Activated naive CD8-positive, alpha-beta T cell (primary cell): ENCODE results near the gene SLC38A4.
"Not testable (repeated sequence)": the region's sequence is repeated elsewhere in the genome, so short reads cannot be mapped to it uniquely, and the experiment has no call there.

ENCODE experiments used
- H3K27ac Mint-ChIP-seq: one replicate; pipeline ENCODE4 v1.8.0; 2021; ENCODE audit warnings: mixed read lengths
- H3K27me3 Mint-ChIP-seq: one replicate; pipeline ENCODE4 v1.8.0; 2021; ENCODE audit warnings: mixed read lengths
- H3K36me3 Mint-ChIP-seq: one replicate; pipeline ENCODE4 v1.8.0; 2021; ENCODE audit warnings: mixed read lengths
- H3K4me1 Mint-ChIP-seq: one replicate; pipeline ENCODE4 v1.8.0; 2021; ENCODE audit warnings: low read depth, mixed read lengths
- H3K4me3 Mint-ChIP-seq: one replicate; pipeline ENCODE4 v1.8.0; 2021; ENCODE audit warnings: mild to moderate bottlenecking, mixed read lengths
- H3K9me3 Mint-ChIP-seq: one replicate; pipeline ENCODE4 v1.8.0; 2021; ENCODE audit warnings: low read depth, mixed read lengths

SLC38A4 gene

GRCh38 chr12:46825591-46826414 lies at the start of gene SLC38A4:
Gene SLC38A4 (minus strand): TSS chr12:46825997. CDS start chr12:46793071, 32,926 bp downstream.
- Mint-ChIP-seq H3K4me3 (no peak within 1 kb of the TSS), H3K27me3 (peaks cover 43% of the 10 kb centered on the region), H3K4me1 (peaks cover 2% of the 10 kb centered on the region), H3K27ac (no peak within 1 kb of the TSS), H3K36me3 (no peaks in the 10 kb centered on the region), H3K9me3 (no peaks in the 10 kb centered on the region)

DNA sequence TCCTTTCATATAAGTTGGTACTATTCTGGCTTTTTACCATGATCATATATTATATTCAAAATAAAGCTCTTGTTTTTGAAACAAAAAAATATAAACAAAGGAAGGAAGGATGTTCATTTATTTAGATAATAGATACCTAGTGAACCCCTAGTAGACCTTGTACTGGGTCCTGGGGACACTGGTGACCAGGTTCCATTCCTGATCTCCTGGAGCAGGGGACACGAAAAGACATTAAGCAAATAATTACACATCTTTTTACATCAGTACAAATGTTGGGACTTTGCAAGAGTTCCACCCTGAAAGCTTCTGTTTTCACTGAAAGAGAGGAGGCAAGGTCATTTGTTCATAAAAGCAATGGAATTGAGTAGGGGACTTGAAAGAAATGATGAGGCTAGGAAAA lies 49.3 kb upstream of the SLC38A4 start:
- Mint-ChIP-seq H3K9me3 (peaks cover 4% of the 10 kb centered on the region), H3K4me3 (no peak overlapping the region), H3K27ac (no peak overlapping the region), H3K27me3 (peaks cover 15% of the 10 kb centered on the region), H3K36me3 (peaks cover 10% of the 10 kb centered on the region), H3K4me1 (no peaks in the 10 kb centered on the region)

GRCh38 chr12:46874642-46875041 lies 48.8 kb upstream of the SLC38A4 start:
- Mint-ChIP-seq H3K4me3 (no peak overlapping the region), H3K27ac (no peak overlapping the region), H3K4me1 (no peaks in the 10 kb centered on the region)

DNA sequence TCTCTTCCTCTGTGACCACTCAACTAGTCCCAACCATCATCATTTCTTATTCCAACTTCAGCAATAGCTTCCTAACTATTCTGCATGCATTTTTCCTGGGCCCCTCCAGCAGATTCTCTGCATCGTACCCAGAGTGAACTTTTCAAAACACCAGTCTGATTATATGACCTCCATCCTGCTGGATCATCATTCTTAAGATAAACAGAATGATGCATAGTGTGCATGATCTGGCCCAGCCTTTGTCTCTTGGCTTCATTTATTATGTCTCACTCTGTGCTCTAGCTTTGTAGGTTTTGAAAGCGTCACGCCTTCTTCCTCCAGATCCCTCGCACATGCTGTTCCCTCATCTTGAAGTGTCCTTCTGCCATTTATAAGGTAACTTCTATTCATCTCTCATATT lies 46.3 kb upstream of the SLC38A4 start:
- Mint-ChIP-seq H3K4me1 (no peaks in the 10 kb centered on the region), H3K4me3 (no peak overlapping the region), H3K27me3 (peaks cover 9% of the 10 kb centered on the region), H3K36me3 (peaks cover 3% of the 10 kb centered on the region), H3K27ac (no peak overlapping the region), H3K9me3 (peaks cover 4% of the 10 kb centered on the region)

More at GRCh38 chr12:46874642-46875041, 48.8 kb upstream of the SLC38A4 start:
- peaks cover 15% of the 10 kb centered on the region for H3K27me3 Mint-ChIP-seq
- peaks cover 10% of the 10 kb centered on the region for H3K36me3 Mint-ChIP-seq
- peaks cover 4% of the 10 kb centered on the region for H3K9me3 Mint-ChIP-seq

DNA sequence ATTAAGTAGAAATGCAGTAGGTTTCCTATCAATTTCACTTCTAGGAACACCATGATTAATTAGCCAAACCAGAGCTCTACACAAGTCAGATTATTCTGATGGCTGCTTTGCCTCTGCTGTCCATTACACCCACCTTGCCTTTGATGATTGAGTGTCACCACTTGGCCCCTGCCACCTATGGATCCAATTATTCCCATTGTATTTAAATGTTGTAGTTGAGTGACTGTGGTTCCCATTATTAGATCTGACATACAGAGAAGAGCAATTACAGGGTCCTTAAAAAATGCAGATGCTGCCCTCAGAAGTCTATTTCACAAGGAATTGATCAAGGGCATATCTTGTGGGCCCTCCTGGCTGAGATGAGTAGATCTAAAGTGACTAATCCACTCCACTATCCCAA lies 39.5 kb upstream of the SLC38A4 start:
- H3K36me3 Mint-ChIP-seq = peaks cover 7% of the 10 kb centered on the region
- H3K4me1 Mint-ChIP-seq = no peaks in the 10 kb centered on the region
- H3K4me3 Mint-ChIP-seq = no peak overlapping the region
- no peaks in the 10 kb centered on the region for H3K27me3 Mint-ChIP-seq
- peaks cover 10% of the 10 kb centered on the region for H3K9me3 Mint-ChIP-seq
- H3K27ac Mint-ChIP-seq = no peak overlapping the region

- Mint-ChIP-seq H3K4me3 (no peak overlapping the region), H3K36me3 (peaks cover 6% of the 10 kb centered on the region), H3K27me3 (no peaks in the 10 kb centered on the region), H3K9me3 (peaks cover 12% of the 10 kb centered on the region), H3K27ac (no peak overlapping the region), H3K4me1 (no peaks in the 10 kb centered on the region)
Measured at GRCh38 chr12:46858368-46858767, 32.6 kb upstream of the SLC38A4 start.

- peaks cover 6% of the 10 kb centered on the region for H3K36me3 Mint-ChIP-seq
Measured at GRCh38 chr12:46857486-46857885, 31.7 kb upstream of the SLC38A4 start.

GRCh38 chr12:46855760-46856159 lies 30.0 kb upstream of the SLC38A4 start:
- H3K36me3 Mint-ChIP-seq = peaks cover 2% of the 10 kb centered on the region
- no peaks in the 10 kb centered on the region for H3K4me1 Mint-ChIP-seq
- H3K4me3 Mint-ChIP-seq = no peak overlapping the region
- H3K27me3 Mint-ChIP-seq = no peaks in the 10 kb centered on the region
- peaks cover 7% of the 10 kb centered on the region for H3K9me3 Mint-ChIP-seq
- H3K27ac Mint-ChIP-seq = no peak overlapping the region

More at GRCh38 chr12:46857486-46857885, 31.7 kb upstream of the SLC38A4 start:
- Mint-ChIP-seq H3K27ac (no peak overlapping the region), H3K9me3 (peaks cover 12% of the 10 kb centered on the region), H3K4me3 (no peak overlapping the region), H3K27me3 (no peaks in the 10 kb centered on the region), H3K4me1 (no peaks in the 10 kb centered on the region)

DNA sequence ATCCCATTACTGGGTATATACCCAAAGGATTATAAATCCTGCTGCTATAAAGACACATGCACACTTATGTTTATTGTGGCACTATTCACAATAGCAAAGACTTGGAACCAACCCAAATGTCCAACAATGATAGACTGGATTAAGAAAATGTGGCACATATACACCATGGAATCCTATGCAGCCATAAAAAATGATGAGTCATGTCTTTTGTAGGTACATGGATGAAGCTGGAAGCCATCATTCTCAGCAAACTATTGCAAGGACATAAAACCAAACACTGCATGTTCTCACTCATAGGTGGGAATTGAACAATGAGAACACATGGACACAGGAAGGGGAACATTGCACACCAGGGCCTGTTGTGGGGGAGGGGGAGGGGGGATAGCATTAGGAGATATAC lies 28.4 kb upstream of the SLC38A4 start:
- H3K36me3 Mint-ChIP-seq, H3K4me3 Mint-ChIP-seq, H3K27ac Mint-ChIP-seq, H3K9me3 Mint-ChIP-seq, H3K4me1 Mint-ChIP-seq, H3K27me3 Mint-ChIP-seq: not testable (repeated sequence)

DNA sequence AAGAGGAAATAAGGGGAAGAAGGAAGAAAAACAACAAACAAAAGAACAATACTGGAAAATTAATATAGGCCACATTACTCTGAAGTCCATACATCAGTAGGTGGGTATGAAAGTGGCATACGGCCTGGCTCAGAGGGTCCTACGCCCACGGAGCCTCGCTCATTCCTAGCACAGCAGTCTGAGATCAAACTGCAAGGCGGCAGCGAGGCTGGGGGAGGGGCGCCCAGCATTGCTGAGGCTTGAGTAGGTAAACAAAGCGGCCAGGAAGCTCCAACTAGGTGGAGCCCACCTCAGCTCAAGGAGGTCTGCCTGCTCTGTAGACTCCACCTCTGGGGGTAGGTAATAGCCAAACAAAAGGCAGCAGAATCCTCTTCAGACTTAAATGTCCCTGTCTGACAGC lies 23.0 kb upstream of the SLC38A4 start:
- H3K36me3 Mint-ChIP-seq, H3K9me3 Mint-ChIP-seq, H3K4me3 Mint-ChIP-seq, H3K4me1 Mint-ChIP-seq, H3K27ac Mint-ChIP-seq: not testable (repeated sequence)
- H3K27me3 Mint-ChIP-seq = peaks cover 13% of the 10 kb centered on the region

- Mint-ChIP-seq H3K27ac (no peak overlapping the region), H3K4me1 (peaks cover 3% of the 10 kb centered on the region), H3K36me3 (peaks cover 5% of the 10 kb centered on the region), H3K9me3 (peaks cover 6% of the 10 kb centered on the region), H3K4me3 (no peak overlapping the region), H3K27me3 (peaks cover 15% of the 10 kb centered on the region)
Measured at GRCh38 chr12:46847001-46847400, 21.2 kb upstream of the SLC38A4 start.

DNA sequence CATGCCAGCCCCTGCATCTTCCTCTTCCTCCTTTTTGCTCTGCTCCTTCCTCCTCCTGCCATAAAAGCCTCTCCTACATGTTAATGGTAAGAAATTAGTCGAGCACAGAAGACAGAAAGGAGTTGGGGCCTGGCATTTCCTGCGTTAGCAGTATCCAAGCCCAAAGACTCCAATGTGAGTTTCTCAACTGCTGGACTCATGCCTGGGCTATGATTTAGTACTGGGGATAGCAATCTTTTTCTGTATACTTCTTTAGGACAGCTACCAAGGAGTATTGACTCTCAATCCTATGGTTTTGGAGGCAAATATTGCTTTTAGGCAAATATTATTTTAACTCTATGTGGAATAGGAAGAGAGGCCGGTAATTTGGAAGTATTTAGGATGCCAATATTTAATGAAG lies 18.0 kb upstream of the SLC38A4 start:
- Mint-ChIP-seq H3K36me3 (peaks cover 5% of the 10 kb centered on the region), H3K27me3 (peaks cover 15% of the 10 kb centered on the region), H3K9me3 (peaks cover 6% of the 10 kb centered on the region), H3K4me3 (no peak overlapping the region), H3K27ac (no peak overlapping the region), H3K4me1 (peaks cover 3% of the 10 kb centered on the region)

DNA sequence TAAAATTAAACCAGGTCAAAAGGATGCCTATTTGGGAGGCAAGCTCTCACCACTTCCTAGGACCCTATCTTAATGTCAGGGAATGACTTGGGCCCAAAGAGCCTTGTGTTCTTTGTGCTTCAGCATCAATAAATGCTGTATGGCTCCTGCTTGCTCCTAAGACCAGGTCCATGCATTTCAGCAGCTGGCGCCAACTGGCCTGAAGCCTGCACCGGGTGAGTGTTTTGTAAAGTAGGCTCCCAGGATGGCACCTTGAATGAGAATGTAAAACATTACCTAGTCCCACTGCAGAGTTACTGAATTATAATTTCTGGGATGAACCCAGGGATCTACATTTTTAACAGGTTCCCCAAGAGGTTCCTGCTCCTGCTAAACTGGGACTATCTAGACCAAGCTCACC lies 16.1 kb upstream of the SLC38A4 start:
- Mint-ChIP-seq H3K4me1 (no peaks in the 10 kb centered on the region), H3K27ac (no peak overlapping the region), H3K4me3 (no peak overlapping the region), H3K36me3 (peaks cover under 1% of the 10 kb centered on the region), H3K27me3 (peaks cover 14% of the 10 kb centered on the region), H3K9me3 (peaks cover 2% of the 10 kb centered on the region)

- Mint-ChIP-seq H3K4me3 (no peak overlapping the region), H3K27me3 (peaks cover 15% of the 10 kb centered on the region), H3K9me3 (no peaks in the 10 kb centered on the region), H3K36me3 (no peaks in the 10 kb centered on the region), H3K4me1 (no peaks in the 10 kb centered on the region), H3K27ac (no peak overlapping the region)
Measured at GRCh38 chr12:46839964-46840363, 14.2 kb upstream of the SLC38A4 start.

DNA sequence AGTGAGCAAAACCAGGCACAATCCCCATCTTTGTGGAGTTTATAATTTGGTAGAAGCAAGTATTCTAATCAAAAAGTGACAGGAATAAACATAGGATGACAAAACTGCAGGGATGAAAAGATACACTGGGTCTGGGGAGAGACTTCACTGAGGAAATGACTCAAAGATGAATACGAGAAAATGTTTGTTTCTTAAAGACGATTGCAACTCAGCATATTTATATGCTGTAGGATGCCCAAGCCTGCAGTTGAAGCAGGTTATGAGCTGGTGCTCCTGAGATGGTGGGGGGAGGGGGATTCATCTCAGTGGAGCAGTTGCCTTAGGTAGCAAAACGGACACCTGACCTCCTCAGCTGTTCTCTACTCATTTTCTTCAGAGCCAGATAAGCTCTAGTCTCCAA lies 13.4 kb upstream of the SLC38A4 start:
- Mint-ChIP-seq H3K36me3 (no peaks in the 10 kb centered on the region), H3K27ac (no peak overlapping the region), H3K4me1 (no peaks in the 10 kb centered on the region), H3K9me3 (no peaks in the 10 kb centered on the region), H3K4me3 (no peak overlapping the region), H3K27me3 (peaks cover 15% of the 10 kb centered on the region)

DNA sequence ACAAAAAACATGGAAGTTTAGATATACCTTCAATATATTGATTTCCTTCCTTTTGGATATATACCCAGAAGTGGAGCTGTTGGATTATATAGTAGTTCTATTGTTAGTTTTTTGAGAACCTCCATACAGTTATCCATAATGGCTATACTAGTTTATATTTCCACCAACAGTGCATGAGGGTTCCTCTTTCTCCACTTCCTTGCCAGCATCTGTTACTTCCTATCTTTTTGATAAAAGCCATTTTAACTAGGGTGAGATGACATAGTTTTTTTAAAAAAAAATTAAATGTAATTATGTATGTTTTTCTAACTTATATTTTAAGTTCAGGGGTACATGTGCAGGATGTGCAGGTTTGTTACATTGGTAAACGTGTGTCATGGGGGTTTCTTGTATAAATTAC lies 10.0 kb upstream of the SLC38A4 start:
- Mint-ChIP-seq H3K36me3 (no peaks in the 10 kb centered on the region), H3K27ac (no peak overlapping the region), H3K4me1 (peaks cover 14% of the 10 kb centered on the region), H3K9me3 (no peaks in the 10 kb centered on the region), H3K4me3 (no peak overlapping the region), H3K27me3 (peaks cover 35% of the 10 kb centered on the region)
